HG03103 (cell line): Measurements from ENCODE around the gene INAFM2.

Source experiments
- ATAC-seq: cut with Tn5 transposase; IDR thresholded peaks from one replicate; pipeline ENCODE4 v1.9.1; 2021; ENCODE audit warnings: low read depth; ENCODE audit not compliant: unreplicated experiment

Gene INAFM2

DNA sequence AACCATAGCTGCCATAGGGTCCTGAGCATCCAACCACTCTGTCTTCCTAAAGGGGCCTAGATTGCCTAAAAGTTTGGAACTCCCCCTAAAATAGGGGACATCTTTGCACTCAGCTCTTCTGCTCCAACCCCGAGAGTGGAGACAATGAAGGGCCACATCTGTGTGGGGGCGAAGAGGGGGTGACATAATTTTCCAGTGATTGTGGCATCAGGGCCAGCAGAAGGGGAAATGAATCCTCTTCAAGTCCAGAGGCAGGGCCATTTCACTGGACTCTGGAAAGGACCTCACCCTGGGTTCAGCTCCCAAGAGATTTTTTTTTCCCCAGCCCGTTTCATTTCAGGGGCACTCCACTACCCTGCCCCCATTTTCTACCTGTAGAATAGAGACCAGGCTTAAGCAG lies 36.0 kb upstream of the INAFM2 start:
- ATAC-seq: no peak

DNA sequence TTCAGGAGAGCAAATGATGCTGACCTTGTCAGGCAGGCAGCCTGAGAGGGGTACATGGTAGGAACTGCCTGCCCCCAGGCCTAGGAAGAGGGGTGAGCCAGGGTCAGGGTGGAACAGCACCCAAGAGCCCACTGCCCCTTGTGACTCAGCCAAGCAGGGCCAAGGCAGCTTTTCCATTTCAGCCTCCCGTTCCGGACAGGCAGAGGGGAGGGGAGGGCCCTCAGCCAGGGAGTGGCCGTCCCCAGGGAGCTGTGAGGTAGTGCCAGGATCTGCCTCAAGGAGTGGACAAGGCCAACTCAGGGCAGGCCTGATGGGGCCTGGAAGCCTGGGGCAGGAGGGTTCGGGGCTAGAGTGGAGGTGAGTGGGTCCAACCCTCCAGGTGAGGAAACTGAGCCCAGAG lies 35.5 kb upstream of the INAFM2 start:
- no peak for ATAC-seq

DNA sequence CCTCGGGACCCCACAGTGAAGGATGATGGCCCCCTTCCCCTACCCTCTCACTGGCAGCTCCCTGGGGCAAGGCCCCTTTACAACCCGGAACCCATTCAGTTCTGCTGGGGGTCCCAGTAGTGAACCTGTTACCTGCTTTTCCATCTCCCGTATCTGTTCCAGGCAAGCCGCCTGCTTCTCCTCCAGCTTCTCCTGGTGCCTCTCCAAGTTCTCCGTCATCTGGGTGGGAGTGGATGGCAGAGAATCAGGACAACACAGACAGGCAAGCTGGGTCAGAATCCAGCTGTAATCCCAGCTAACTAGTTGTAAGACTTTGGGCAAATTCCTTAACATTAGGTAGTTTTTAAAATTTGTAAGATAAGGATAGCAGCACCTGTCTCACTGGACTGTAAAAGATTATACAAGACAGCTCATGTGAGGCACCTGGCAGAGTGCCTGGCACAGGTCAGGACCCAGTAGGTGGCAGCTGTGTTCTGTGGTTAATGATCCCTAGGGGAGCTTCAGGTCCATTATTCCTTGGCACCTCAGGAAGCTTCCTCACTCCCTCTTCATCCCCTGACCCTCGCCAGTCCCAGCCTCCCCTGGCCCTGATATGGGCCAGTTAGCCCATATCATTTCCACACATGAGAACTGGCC lies 34.2 kb upstream of the INAFM2 start:
- ATAC-seq: no peak

DNA sequence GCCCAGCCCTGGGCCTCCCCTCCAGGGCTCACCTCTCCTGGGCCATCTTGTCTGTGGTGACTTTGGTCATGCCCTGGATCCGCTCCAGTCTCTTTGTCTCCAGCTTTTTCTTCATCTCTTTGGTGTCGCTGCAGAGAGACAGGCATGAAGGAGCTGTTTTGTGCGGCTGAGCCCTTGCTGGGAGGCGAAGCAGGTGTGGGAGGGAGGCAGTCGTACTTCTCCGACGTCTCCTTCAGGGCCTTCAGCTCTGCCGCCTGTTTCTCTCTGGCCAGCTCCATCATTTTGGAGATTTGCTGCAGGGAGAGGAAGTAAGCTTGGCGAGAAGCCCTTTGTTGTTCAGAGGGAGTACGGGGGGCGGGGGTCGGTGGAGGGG lies 33.0 kb upstream of the INAFM2 start:
- no peak for ATAC-seq

DNA sequence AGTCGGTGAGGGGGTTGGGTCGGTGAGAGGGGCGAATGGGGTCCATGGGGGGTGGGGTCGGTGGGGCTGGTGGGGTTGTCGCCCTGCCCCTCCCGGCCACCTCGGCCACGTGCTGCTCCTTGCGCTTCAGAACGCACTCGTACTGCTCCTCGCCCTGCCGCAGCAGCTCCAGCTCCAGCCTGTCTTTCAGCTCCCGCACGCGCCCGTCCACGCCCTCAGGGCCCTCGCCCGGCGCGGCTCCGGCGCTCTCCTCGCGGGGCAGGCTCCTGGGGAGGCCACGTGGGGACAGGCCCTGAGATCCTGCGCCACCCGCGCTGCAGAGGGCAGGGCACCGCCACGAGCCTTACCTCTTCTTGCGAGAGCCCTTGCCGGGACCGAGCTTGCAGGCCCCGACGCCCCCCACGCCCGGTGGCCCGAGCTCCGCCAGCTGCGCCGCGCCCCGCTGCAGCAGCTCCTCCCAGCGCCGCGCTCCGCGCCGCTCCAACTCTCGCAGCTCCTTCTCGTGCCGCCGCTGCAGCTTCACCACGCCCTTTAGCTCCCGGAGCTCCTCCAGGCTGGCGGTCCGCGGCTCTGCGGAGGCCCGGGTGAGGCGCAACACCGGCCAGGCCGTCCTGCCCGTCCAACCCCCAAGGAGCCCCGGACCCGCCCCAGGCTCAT lies 32.4 kb upstream of the INAFM2 start:
- ATAC-seq: no peak

DNA sequence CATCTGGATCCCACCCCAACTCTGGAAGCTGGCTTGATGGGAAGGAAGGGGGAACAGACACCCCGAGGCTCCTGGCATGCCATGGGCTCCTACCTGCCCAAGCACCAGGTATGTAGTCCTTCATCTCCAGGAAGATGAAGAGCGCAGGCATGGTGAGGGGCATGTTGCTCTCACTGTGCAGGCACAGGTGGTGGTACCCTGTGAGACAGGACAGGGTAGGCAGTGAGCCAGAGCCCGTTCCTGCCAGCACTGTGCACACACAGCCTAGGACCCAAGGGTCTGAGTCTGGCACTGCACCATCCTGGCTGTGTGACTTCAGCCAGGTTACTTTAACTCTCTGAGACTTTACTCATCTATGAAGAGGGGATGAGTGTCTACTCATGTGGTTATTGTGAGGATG lies 31.2 kb upstream of the INAFM2 start:
- no peak for ATAC-seq

DNA sequence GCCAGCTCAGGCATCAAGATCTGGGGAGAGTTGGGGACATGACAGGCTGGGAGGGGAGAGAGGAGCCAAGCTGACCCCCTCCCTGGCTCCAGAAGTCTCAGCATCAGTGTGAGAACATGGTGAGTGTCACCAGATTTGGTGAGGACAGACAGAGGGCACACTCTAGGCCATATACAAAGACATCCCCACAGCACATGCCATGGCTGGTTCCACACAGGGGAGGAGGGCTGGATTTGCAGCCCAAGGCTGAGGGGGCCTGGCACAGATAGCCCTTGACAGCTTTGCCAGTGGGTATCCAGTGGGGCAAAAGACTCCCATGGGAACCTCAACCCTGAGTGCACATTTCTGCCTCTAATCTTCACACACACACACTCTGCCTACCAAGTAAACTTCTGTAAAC lies 30.5 kb upstream of the INAFM2 start:
- ATAC-seq: no peak

DNA sequence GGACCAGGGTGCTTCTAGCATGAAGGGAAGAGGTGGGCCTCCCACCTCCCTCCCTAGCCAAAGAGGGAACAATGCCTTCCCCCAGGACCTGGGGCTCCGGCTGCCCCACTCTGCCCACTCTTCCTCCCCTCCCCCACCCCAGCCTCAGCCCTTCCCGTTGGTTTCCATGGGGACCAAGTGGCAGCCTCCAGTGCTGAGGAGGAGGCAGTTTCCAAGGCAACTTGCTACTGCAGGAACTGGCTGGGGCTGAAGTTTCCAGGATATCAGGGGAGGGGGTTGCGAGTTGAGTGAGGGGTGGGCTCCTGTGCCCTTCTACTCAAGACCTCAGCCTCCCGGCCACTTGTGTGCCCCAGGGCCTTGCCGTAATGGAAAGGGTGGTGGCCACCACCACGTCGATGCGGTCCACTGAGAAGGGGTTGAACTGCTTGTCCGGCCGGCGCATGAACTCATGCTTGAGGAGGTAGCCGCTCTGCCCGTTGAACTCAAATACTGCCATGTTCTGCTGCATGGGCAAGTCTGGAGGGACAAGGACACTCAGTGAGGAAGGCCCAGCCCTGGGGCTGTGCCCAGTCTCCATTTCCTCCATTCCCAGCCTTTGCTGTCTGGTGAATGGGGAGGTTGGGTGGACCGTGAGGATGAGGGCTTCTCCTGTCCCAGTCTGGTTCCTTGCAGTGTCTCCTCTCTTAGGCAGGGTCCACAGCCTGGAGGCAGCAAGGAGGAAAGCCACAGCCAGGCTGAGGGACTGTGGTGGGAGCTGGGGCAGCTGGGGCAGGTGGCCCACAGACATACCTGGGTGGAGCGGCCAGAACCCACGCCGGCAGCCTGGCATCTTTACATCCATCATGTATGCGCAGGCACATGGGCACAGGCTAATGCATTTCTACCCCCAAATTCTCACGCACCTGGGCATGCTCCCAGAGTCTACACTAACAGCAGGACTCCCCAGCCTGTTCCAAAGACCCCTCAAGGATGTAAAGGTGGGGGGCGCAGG lies 29.3 kb upstream of the INAFM2 start:
- ATAC-seq: no peak

DNA sequence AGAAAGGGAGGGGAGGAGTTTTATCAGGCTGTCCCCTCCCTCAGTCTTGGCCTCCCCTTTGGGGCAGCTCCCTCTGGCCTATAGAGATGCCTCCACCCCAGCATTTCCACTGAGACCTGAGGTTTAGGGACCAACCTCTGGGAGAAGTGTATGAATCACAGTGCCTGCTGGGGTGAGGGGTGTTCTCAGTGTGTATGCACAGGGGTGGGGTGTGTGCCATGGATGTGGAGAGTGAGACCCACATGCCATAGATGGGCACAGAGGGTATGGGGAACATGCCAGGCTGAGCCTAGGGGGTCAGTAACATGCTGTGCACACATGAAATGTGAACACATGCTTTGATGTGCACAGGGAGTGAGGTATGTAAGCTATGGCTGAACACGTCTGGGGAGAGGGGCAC lies 28.2 kb upstream of the INAFM2 start:
- ATAC-seq: no peak

DNA sequence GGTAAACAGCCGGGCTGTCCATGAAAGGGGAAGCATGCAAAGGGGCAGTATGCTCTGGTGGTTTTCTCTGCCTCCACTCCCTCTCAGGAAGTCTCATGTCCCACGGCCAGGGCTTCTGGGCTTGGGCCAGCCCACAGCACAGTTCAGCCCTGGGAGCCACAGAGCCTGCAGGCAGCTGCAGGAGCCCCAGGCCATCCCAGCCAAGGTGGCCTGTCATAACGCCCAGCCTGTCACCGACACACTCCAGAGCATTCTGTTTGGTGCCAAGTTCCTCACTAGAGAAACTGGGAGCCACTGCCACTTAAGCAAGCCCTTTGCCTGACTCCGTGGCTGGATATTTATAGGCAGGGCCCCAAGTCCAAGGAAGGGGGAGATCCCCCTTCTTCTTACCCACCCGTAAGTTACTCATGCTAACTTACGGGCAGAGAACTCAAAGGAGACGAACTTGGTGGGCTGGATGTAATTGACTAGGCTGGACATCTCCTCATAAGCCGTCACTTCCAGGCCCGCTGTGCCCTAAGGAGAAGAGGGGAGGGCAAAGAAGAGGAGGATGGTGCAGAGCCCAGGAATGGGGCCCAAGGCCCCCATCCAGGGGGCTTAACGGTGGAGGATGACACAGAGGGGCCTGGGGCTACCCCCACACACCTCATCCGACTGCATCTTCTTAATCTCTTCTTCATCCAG lies 27.5 kb upstream of the INAFM2 start:
- no peak for ATAC-seq

DNA sequence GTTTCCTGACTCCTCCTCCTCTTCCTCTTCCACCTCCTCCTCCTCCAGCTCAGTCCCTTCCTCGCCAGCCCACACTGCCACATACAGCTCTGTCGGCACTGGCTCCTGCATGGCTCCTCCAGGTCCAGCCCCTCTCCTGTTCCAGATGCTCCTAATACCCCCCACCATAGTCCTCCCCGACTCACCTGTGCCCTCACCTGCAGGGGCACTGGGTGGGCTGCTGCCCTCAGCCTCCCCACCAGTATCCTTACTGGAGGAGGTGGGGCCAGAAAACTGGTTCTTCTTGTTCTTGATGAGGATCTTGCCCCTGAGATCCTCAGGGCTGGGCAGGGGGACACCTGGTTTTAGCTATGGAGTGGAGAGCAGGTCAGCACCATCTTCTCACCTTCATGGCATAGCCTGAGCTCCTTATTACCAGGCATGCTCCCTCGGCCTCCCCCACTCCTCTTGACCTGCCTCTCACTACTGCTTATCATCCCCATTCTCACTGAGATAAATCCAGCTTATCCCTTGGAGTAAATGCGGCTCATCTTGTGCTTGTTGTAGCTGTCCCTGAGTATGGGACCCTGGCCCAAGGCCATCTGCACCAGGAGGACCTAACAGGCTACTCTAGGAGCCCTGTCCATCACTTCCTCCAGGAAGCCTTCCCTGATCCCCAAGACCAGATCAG lies 26.8 kb upstream of the INAFM2 start:
- no peak for ATAC-seq

DNA sequence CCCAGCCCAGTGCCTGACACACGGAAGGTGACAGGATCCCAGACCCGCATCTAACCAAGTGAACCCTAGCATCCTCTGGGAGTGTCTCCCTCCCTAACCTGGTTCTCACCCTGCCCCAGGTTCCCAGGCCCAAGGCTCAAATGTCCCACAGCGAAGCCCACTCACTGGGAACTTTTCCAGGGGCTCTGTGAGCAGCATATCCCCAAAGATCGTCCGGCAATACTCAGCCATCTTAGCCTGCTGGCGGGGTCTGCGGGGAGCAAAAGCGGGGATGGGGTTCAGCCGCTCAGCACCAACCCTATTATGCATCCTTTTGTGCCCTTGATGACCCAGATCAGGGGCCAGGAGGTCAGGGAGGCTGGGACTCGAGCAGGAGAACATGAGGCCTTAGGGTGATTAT lies 26.1 kb upstream of the INAFM2 start:
- no peak for ATAC-seq

DNA sequence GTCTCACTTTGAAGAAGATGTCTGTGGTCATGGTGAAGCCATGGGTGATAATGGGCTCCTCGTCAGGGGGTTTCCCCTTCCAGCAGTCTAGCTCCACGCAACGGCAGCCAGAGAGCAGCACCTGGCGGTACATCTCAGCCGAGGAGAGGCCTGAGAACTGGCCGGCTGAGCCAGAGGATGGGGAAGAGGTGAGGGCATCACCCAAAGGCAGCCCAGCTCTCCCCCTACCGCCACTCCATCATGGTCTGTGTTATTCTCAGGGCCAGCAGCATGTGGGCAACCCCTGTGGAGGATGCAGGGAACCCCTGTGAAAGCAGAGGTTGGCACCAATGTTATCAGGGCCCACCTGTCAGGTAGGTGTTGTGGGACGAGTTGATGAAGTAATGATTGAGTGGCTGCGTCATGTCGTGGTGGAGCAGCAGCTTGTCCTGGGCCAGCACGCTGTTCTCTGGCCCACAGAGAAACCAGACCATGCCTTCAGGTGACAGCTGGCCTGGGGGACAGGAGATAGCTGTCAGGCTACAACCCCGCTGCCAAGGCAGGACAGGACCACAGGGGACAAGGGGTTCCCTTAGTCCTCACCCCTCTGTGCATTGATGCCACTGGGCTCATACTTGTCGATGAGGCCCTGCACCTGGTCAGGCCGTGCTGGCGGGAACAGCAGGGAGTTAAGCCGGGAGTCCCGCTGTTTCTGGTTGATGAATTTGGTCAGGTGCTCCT lies 25.1 kb upstream of the INAFM2 start:
- ATAC-seq: no peak

DNA sequence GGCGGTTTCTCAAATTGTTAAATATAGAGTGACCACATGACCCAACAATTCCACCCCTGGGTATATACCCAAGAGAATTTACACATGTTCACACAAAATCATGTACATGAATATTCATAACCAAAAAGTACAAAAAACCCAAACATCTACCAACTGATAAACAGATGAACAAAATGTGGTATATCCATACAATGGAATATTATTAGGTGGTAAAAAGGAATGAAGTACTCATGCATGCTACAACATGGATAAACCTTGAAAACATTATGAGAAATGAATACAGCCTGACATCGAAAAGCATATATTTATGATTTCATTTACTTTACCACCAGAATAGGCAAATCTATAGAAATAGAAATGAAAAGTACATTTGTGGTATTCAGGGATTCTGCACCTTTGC lies 23.1 kb upstream of the INAFM2 start:
- ATAC-seq: no peak

DNA sequence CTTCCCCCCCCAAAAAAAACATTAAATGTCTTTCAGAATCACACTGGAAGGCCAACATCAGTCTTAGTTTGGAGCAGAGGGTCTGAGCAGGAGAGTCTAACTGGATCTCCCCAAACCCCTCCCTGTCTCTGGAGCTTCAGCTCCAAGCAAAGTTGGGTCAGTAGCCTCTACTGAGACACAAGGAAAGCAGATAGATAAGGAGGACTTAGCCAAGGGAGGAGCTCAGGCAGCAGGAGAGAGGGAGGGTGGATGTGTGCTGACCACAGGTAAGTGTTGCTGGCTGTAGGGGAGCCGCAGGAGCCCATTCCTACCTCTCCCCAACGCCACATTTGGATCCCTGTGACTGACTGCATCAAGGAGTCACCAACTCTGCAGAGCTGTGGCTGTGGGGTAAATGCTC lies 22.7 kb upstream of the INAFM2 start:
- ATAC-seq: no peak

DNA sequence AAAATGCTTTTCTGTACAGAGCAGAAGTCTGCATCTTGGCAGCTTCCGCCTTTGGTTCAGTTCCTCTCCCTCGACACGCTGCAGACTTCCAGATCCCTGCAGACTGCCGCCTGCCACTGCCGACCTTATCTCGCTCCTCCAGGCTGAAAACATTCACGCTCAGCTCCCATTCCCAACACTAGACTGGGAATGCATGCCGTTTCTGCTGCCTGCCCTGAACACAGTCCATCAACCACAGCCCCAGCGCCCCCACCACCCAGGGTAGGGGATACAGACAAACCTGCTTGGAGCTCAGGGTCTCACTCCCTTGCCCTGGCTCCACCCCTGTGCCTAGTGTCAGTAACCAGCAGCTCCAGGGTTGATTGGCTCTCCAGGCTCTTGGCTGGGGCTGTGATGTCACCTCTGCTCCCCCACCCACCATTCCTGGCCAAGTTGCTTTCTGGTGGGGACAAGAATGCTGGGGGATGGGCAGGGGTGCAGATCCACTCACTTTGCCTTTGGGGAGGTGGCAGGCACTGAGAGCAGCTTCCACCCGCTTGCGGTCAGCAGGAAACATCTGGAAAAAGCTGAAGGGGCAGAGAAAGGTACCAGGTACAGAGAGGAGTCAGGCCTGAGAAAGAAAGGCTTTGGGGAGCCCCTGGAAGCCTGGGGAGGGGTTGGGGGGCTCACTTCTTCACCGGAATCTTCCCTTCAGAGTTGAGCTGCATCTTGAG lies 21.9 kb upstream of the INAFM2 start:
- no peak for ATAC-seq

DNA sequence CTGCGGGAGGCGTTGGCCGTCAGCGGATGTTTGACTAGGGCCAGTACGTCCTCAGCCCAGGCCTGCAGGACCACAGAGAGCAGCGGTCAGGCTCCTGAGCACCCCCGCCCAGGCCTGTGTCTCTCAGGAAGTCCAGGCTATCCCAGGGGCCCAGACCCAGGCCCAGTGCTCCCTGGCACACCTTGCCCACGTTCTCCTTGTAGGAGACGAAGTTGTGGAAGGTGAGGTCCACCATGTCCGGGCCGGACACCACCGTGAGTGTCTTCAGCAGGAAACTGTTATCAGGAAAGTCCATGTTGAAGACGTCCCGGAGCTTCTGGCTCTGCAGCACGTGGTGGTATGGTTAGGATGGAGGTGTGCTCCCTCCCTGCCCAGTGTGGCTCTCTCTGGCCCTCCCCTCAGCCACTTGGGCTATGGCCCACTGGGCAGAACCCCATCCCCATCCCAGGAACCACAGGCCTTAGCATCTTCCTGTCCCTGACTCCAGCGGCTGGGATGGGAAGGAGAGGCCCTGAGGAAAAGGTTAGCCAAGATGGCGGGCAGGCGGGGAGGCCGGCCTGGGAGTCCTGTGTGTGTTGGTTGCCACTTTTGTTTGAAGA lies 21.1 kb upstream of the INAFM2 start:
- no peak for ATAC-seq

DNA sequence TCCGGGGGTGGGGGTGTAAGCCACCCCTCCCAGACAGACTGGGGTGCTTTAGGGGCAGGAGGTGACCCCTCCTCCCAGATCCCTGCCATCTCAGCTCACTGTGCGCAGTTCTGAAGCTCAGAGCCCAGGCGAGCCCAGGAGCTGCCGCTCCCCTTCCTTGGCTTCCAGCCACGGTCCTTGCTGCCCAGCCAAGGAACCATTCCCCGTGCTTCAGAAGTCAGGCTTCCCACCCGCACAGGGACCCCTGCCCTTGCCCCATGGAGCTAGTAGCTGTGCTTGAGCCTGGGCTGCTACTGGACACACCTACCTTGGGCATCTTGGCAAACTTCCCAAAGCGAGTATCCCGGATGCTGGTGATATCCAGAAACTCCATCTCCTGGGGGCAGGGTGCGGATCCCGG lies 20.5 kb upstream of the INAFM2 start:
- ATAC-seq: no peak

DNA sequence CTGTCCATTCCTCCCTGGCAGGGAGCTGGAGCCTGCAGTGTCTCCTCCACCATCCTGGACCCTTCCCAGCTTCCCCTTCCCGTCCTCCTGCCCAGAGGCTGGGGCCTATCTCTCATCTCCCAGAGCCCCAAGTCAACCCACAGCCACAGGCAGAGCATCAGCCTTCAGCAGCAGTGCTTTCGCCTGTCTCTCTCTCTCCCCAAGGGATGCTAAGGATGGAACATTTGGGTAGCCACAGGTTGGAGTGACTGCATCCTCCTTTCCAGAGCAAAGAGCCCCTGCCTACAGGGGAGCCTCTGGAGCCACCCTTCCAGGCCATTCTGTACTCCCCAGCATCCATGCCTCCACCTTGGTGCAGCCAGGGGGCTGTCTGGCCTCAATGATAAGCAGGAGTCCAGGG lies 19.9 kb upstream of the INAFM2 start:
- ATAC-seq: no peak
